Suprapubic skin (tissue), 4 donors: ENCODE data around the gene RHOB. TPM values are rescaled to one million over a fixed set of nuclear protein-coding genes. Genes with fewer than 3 reads are reported as not detected.

Experiments used
- DNase-seq, 2 donors: peaks; one replicate each; pipeline ENCODE4 v3.0.0-alpha.2; 2019; ENCODE audit warnings: low spot score in 2 of 2
- H3K27ac ChIP-seq: fragments of 200-600 bp; sonication (generic); one replicate; pipeline ENCODE4 v1.5.1; 2019
- H3K27me3 ChIP-seq: fragments of 200-600 bp; sonication (generic); one replicate; pipeline ENCODE4 v1.5.1; 2019
- H3K36me3 ChIP-seq: fragments of 200-600 bp; sonication (generic); one replicate; pipeline ENCODE4 v1.5.1; 2019
- H3K4me1 ChIP-seq: fragments of 200-600 bp; sonication (generic); one replicate; pipeline ENCODE4 v1.5.1; 2019
- H3K4me3 ChIP-seq: fragments of 200-600 bp; sonication (generic); one replicate; pipeline ENCODE4 v1.5.1; 2019; ENCODE audit warnings: mild to moderate bottlenecking
- H3K9me3 ChIP-seq: fragments of 200-600 bp; sonication (generic); one replicate; pipeline ENCODE4 v1.5.1; 2019
- CTCF ChIP-seq, 2 donors: fragments of 200-600 bp in 1 of 2; fragments of 450-650 bp in 1 of 2; sonication (generic) in 1 of 2; IDR thresholded peaks; one replicate each; pipeline ENCODE4 v1.5.1; 2016 to 2019; ENCODE audit warnings: antibody characterized with exemption in 2 of 2, mild to moderate bottlenecking in 1 of 2, moderate library complexity in 1 of 2
- EP300 ChIP-seq: sonication (generic); formaldehyde crosslinking; IDR thresholded peaks from one replicate; pipeline ENCODE4 v1.6.1; 2017; ENCODE audit warnings: antibody characterized with exemption
- POLR2A ChIP-seq, 2 donors: fragments of 450-650 bp; IDR thresholded peaks; one replicate each; pipeline ENCODE4 v1.6.1; 2017; ENCODE audit warnings: antibody characterized with exemption in 2 of 2, mild to moderate bottlenecking in 2 of 2, moderate library complexity in 2 of 2
- POLR2AphosphoS5 ChIP-seq, 3 donors: sonication (generic); formaldehyde crosslinking; IDR thresholded peaks; one replicate each; pipeline ENCODE4 v1.6.1; 2017; ENCODE audit warnings: antibody characterized with exemption in 3 of 3
- WGBS: methylation state at CpG from one replicate; pipeline ENCODE4 v1.1.5; 2018; 5-methylcytosine and 5-hydroxymethylcytosine counted together
- total RNA-seq, 4 donors: library from RNA; depleted of rRNA; stranded (reverse); fragments of >200 nt; gene quantifications; one replicate each; pipeline ENCODE4 v1.1.0, GENCODE V29; 2016

RHOB gene
- total RNA-seq, result 100 to 1,000 TPM; 404 to 719 (median 568) TPM

DNA sequence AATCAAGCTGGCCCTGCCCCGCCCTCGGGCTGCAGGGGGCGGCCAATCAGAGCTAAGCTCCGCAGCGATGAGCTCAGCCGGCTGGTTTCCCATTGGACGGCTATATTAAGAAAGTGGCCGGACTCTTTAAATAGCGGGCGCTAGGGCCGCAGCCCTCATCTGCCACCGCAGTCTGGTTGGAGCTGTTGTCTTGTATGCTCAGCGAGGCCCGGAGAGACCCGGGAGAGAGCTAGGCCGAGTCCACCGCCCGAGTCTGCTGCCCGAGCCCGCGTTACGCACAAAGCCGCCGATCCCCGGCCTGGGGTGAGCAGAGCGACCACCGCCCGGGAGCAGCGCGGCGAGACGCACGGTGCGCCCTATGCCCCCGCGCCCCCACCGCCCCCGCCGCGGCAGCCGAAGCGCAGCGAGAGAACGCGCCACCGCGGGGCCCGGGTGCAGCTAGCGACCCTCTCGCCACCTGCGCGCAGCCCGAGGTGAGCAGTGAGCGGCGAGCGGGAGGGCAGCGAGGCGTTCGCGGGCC lies at the start of gene RHOB:
Gene RHOB, plus strand, starts transcription at position 158 of the 520 bp plus-strand sequence. CDS start 392 bp downstream, outside the sequence.
- peak; percentile 98 to 99 for DNase-seq
- Histone ChIP-seq H3K4me1 (peaks cover 44% of the 10 kb centered on the region), H3K9me3 (no peaks in the 10 kb centered on the region), H3K27me3 (no peaks in the 10 kb centered on the region), H3K27ac (peak within 1 kb of the TSS; percentile 99), H3K36me3 (peaks cover 16% of the 10 kb centered on the region), H3K4me3 (peak within 1 kb of the TSS; percentile 79)
- WGBS, result 0% methylated on average over 24 of the region's 60 CpGs
- TF ChIP-seq POLR2A (IDR thresholded peaks at IDR 0.05) (peak; percentile 99 to 100), POLR2AphosphoS5 (IDR thresholded peaks at IDR 0.05) (peak; percentile 99 to 100 (median 100)), CTCF (IDR thresholded peaks at IDR 0.05) (no peak), EP300 (no peak)

DNA sequence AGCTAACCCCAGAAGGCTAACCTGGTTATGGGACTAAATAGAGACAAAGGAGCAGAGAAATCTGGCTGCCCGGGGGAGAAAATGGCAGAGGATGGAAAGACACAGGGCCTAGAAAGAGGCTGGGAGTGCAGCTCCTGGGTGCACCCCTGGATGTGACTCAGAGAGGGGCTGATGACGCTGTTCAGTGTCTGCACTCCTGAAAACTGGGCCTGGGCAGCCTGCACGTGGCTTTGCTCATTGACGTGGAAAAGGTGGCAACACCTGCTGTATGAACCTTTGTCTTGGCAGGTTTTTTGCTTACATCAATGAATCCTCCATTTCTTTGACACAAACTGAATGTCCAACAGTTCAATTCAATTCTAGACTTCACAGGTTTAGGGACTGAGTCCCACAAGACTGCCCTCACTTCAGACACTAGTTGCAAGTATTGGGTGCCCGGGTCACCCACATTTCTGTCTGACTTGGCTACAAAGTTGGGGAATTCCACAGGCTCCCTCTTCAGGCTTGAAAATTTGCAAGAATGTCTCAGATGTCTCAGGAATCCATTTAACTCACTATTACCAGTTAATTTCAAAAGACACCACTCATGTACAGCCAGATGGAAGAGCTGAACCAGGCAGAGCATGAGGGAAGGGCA lies 48.9 kb upstream of the RHOB start:
- no peaks in the 10 kb centered on the region for H3K9me3 ChIP-seq
- DNase-seq, result peak in 1 of 2 donors; percentile 44
- no peaks in the 10 kb centered on the region for H3K27me3 ChIP-seq
- no peak overlapping the region for H3K27ac ChIP-seq
- no peaks in the 10 kb centered on the region for H3K36me3 ChIP-seq
- peaks cover 8% of the 10 kb centered on the region for H3K4me1 ChIP-seq
- TF ChIP-seq POLR2A (IDR thresholded peaks at IDR 0.05) (no peak), EP300 (no peak), POLR2AphosphoS5 (IDR thresholded peaks at IDR 0.05) (no peak), CTCF (IDR thresholded peaks at IDR 0.05) (no peak)
- 71% methylated on average over 5 of the region's 5 CpGs for WGBS
- no peak overlapping the region for H3K4me3 ChIP-seq

- no peaks in the 10 kb centered on the region for H3K36me3 ChIP-seq
- H3K4me1 ChIP-seq, result peaks cover 8% of the 10 kb centered on the region
- DNase-seq, result peak in 1 of 2 donors; percentile 40
- no peaks in the 10 kb centered on the region for H3K27me3 ChIP-seq
- 54% methylated on average over 7 of the region's 7 CpGs for WGBS
- H3K27ac ChIP-seq, result no peak overlapping the region
- no peak for TF ChIP-seq EP300
- TF ChIP-seq CTCF (IDR thresholded peaks at IDR 0.05), result no peak
- TF ChIP-seq POLR2A (IDR thresholded peaks at IDR 0.05), result no peak
- TF ChIP-seq POLR2AphosphoS5 (IDR thresholded peaks at IDR 0.05), result no peak
- H3K4me3 ChIP-seq, result no peak overlapping the region
- H3K9me3 ChIP-seq, result no peaks in the 10 kb centered on the region
Observed at GRCh38 chr2:20398956-20399567, 47.8 kb upstream of the RHOB start.

- Histone ChIP-seq H3K27ac (no peak overlapping the region), H3K9me3 (no peaks in the 10 kb centered on the region), H3K4me3 (no peak overlapping the region), H3K36me3 (no peaks in the 10 kb centered on the region), H3K4me1 (peaks cover 8% of the 10 kb centered on the region), H3K27me3 (no peaks in the 10 kb centered on the region)
- WGBS, result 75% methylated on average over 1 of the region's 1 CpG
- DNase-seq, result peak in 1 of 2 donors; percentile 37
- TF ChIP-seq POLR2AphosphoS5 (IDR thresholded peaks at IDR 0.05) (no peak), CTCF (IDR thresholded peaks at IDR 0.05) (no peak), EP300 (no peak), POLR2A (IDR thresholded peaks at IDR 0.05) (no peak)
Observed at GRCh38 chr2:20400306-20400705, 46.6 kb upstream of the RHOB start.

DNA sequence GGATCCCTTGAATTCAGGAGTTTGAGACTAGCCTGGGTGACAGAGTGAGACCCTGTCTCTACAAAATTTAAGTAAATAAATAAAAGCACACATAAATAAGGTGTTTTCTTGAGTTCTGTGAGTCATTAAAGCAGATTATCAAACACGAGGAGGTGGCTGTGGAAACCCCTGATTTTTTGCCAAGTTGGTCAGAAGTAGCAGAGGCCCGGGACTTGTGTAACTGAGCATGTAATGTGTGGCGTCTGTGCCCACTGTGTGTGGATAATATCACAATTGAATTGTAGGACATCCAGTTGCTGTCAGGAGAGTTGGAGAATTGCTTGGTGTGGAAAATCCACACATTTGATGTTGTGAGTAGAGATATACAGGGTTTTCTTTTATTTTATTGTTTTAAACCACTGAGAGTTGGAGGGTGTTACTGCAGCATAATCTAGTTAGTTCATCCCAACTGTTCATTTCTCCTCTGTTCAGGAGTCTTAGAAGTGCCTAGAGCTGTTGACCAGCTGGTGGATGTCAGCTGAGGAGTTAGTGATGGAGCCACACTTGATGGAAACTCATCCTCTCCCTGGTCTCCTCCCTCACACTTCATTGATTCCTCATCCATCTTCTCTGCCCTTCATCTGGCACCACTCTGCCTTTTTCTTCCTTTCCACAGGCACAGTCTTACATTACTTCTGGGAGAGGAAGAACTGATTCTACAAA lies 45.9 kb upstream of the RHOB start:
- Histone ChIP-seq H3K4me1 (peaks cover 8% of the 10 kb centered on the region), H3K27me3 (no peaks in the 10 kb centered on the region), H3K36me3 (no peaks in the 10 kb centered on the region), H3K27ac (peak overlapping the region; percentile 42), H3K4me3 (no peak overlapping the region), H3K9me3 (no peaks in the 10 kb centered on the region)
- TF ChIP-seq POLR2A (IDR thresholded peaks at IDR 0.05) (no peak), POLR2AphosphoS5 (IDR thresholded peaks at IDR 0.05) (no peak), CTCF (IDR thresholded peaks at IDR 0.05) (no peak), EP300 (no peak)
- WGBS, result 50% methylated on average over 3 of the region's 3 CpGs
- peak in 1 of 2 donors; percentile 37 for DNase-seq
